Stimulated activated CD4-positive, alpha-beta T cell treated with anti-CD3 and anti-CD28 coated beads, Interleukin-1b, Interleukin-23, amount 100 ng/mL, for 48 hours (primary cell): ENCODE measurements around the gene CHST3.

Experiments
- DNase-seq: peaks from one replicate; pipeline ENCODE4 v3.0.0-alpha.2; 2020

The CHST3 gene

GRCh38 chr10:72034040-72034499, 69.9 kb downstream of the CHST3 start:
- DNase-seq: no peak

- DNase-seq: no peak
Measured at GRCh38 chr10:72034761-72035160, 70.6 kb downstream of the CHST3 start.

GRCh38 chr10:72035252-72035887, 71.2 kb downstream of the CHST3 start:
- DNase-seq: no peak

GRCh38 chr10:72037266-72037665, 73.1 kb downstream of the CHST3 start:
- DNase-seq: no peak

- DNase-seq: no peak
Measured at GRCh38 chr10:72037811-72038210, 73.6 kb downstream of the CHST3 start.

- DNase-seq: no peak
Measured at GRCh38 chr10:72038458-72039001, 74.3 kb downstream of the CHST3 start.

GRCh38 chr10:72039377-72039776, 75.2 kb downstream of the CHST3 start:
- DNase-seq: no peak

GRCh38 chr10:72041491-72041890, 77.3 kb downstream of the CHST3 start:
- DNase-seq: no peak

GRCh38 chr10:72043016-72043834, 79.0 kb downstream of the CHST3 start:
- no peak for DNase-seq

- no peak for DNase-seq
Measured at GRCh38 chr10:72044417-72045041, 80.3 kb downstream of the CHST3 start.

GRCh38 chr10:72045586-72045985, 81.4 kb downstream of the CHST3 start:
- DNase-seq: no peak

- DNase-seq: peak; percentile 87
Measured at GRCh38 chr10:72048450-72049124, 84.4 kb downstream of the CHST3 start.

- DNase-seq: no peak
Measured at GRCh38 chr10:72049472-72049871, 85.3 kb downstream of the CHST3 start.

GRCh38 chr10:72049969-72050781, 86.0 kb downstream of the CHST3 start:
- DNase-seq: no peak

GRCh38 chr10:72050873-72051272, 86.7 kb downstream of the CHST3 start:
- no peak for DNase-seq

GRCh38 chr10:72053690-72054089, 89.5 kb downstream of the CHST3 start:
- DNase-seq: no peak

GRCh38 chr10:72056113-72056512, 91.9 kb downstream of the CHST3 start:
- no peak for DNase-seq

GRCh38 chr10:72056932-72057751, 92.9 kb downstream of the CHST3 start:
- no peak for DNase-seq

GRCh38 chr10:72058347-72058898, 94.2 kb downstream of the CHST3 start:
- no peak for DNase-seq

- no peak for DNase-seq
Measured at GRCh38 chr10:72058989-72059842, 95.0 kb downstream of the CHST3 start.
